Neutrophil (primary cell): ENCODE measurements around the gene GRID2.
"Not testable (repeated sequence)": the region's sequence is repeated elsewhere in the genome, so short reads cannot be mapped to it uniquely, and the experiment has no call there.

ENCODE experiments used
- H3K27ac ChIP-seq: fragments of 200-600 bp; sonication (generic); 2 replicates; pipeline ENCODE4 v1.5.1; 2016; ENCODE audit warnings: mild to moderate bottlenecking, moderate library complexity
- H3K27me3 ChIP-seq: fragments of 200-600 bp; sonication (generic); 2 replicates; pipeline ENCODE4 v1.6.0; 2016; ENCODE audit warnings: mild to moderate bottlenecking
- H3K36me3 ChIP-seq: fragments of 200-600 bp; sonication (generic); 2 replicates; pipeline ENCODE4 v1.5.1; 2017
- H3K4me1 ChIP-seq, 2 experiments: fragments of 200-600 bp in 1 of 2; sonication (generic) in 1 of 2; 1 replicate in 1 of 2; 2 replicates in 1 of 2; pipeline versions ENCODE4 v1.5.1 to v1.6.1; 2013 to 2016; ENCODE audit warnings: low read depth in 1 of 2, low read length in 1 of 2, mild to moderate bottlenecking in 1 of 2, moderate library complexity in 1 of 2; ENCODE audit not compliant: control insufficient read depth in 1 of 2, insufficient read depth in 1 of 2
- H3K4me3 ChIP-seq, 2 experiments: fragments of 200-600 bp in 1 of 2; sonication (generic) in 1 of 2; 1 replicate in 1 of 2; 2 replicates in 1 of 2; pipeline ENCODE4 v1.5.1; 2013 to 2016; ENCODE audit warnings: low read depth in 1 of 2, low read length in 1 of 2, mild to moderate bottlenecking in 1 of 2, moderate library complexity in 1 of 2
- H3K9me3 ChIP-seq: fragments of 200-600 bp; sonication (generic); 2 replicates; pipeline ENCODE4 v1.5.1; 2016
- CTCF ChIP-seq: fragments of 200-600 bp; sonication (generic); IDR thresholded peaks from 2 replicates; pipeline ENCODE4 v1.5.1; 2016; ENCODE audit warnings: antibody characterized with exemption

Gene GRID2

GRCh38 chr4:92265798-92266197 is 38.0 kb upstream of the GRID2 start:
- no peaks in the 10 kb centered on the region for H3K9me3 ChIP-seq
- H3K27ac ChIP-seq = no peak overlapping the region
- no peak overlapping the region for H3K4me3 ChIP-seq
- no peaks in the 10 kb centered on the region for H3K27me3 ChIP-seq
- no peaks in the 10 kb centered on the region for H3K4me1 ChIP-seq
- no peak for TF ChIP-seq CTCF
- H3K36me3 ChIP-seq = no peaks in the 10 kb centered on the region

- Histone ChIP-seq H3K36me3 (no peaks in the 10 kb centered on the region), H3K27ac (no peak overlapping the region), H3K27me3 (no peaks in the 10 kb centered on the region), H3K4me3 (no peak overlapping the region), H3K9me3 (no peaks in the 10 kb centered on the region), H3K4me1 (no peaks in the 10 kb centered on the region)
- no peak for TF ChIP-seq CTCF
Measured at GRCh38 chr4:92266521-92266920, 37.2 kb upstream of the GRID2 start.

- no peaks in the 10 kb centered on the region for H3K36me3 ChIP-seq
- H3K27me3 ChIP-seq = no peaks in the 10 kb centered on the region
- H3K27ac ChIP-seq = no peak overlapping the region
- no peaks in the 10 kb centered on the region for H3K9me3 ChIP-seq
- no peak for TF ChIP-seq CTCF
- no peaks in the 10 kb centered on the region for H3K4me1 ChIP-seq
- H3K4me3 ChIP-seq = no peak overlapping the region
Measured at GRCh38 chr4:92268642-92269041, 35.1 kb upstream of the GRID2 start.

- no peaks in the 10 kb centered on the region for H3K27me3 ChIP-seq
- no peak for TF ChIP-seq CTCF
- H3K4me3 ChIP-seq = no peak overlapping the region
- H3K9me3 ChIP-seq = no peaks in the 10 kb centered on the region
- H3K27ac ChIP-seq = no peak overlapping the region
- H3K4me1 ChIP-seq = no peaks in the 10 kb centered on the region
- H3K36me3 ChIP-seq = no peaks in the 10 kb centered on the region
Measured at GRCh38 chr4:92270908-92271307, 32.9 kb upstream of the GRID2 start.

- H3K27ac ChIP-seq, H3K27me3 ChIP-seq, H3K4me3 ChIP-seq, H3K36me3 ChIP-seq, H3K4me1 ChIP-seq, H3K9me3 ChIP-seq: not testable (repeated sequence)
Measured at GRCh38 chr4:92271551-92271950, 32.2 kb upstream of the GRID2 start.

GRCh38 chr4:92277057-92277881 is 26.5 kb upstream of the GRID2 start:
- H3K27me3 ChIP-seq, H3K4me3 ChIP-seq, H3K27ac ChIP-seq, H3K9me3 ChIP-seq, H3K36me3 ChIP-seq, H3K4me1 ChIP-seq: not testable (repeated sequence)
